Activated CD4-positive, alpha-beta memory T cell treated with anti-CD3 and anti-CD28 coated beads, Interleukin-2, amount 10 ng/mL, durations not matched to agents 7 days and 5 days (primary cell): Measurements from ENCODE around the gene ARPP21. TPM values are rescaled to one million over a fixed set of nuclear protein-coding genes. Genes with fewer than 3 reads are reported as not detected.

Experiments used
- CTCF ChIA-PET: fragments of 350-600 bp; sonication (Branson Sonifier 250); formaldehyde crosslinking; loops from one replicate; lab custom pipeline; 2021; ENCODE audit warnings: antibody characterized with exemption, inconsistent platforms; lab: Charles Lee
- POLR2A ChIA-PET: fragments of 350-600 bp; sonication (Branson Sonifier 250); formaldehyde crosslinking; loops from one replicate; lab custom pipeline; 2021; ENCODE audit warnings: antibody characterized with exemption; lab: Charles Lee
- DNase-seq: peaks from one replicate; pipeline ENCODE4 v3.0.0-alpha.2; 2020
- H3K27ac Mint-ChIP-seq: one replicate; pipeline ENCODE4 v1.8.0; 2021; ENCODE audit warnings: mild to moderate bottlenecking, mixed read lengths
- H3K27me3 Mint-ChIP-seq: one replicate; pipeline ENCODE4 v1.8.0; 2021; ENCODE audit warnings: mixed read lengths
- H3K36me3 Mint-ChIP-seq: one replicate; pipeline ENCODE4 v1.8.0; 2021; ENCODE audit warnings: low read depth, mixed read lengths
- H3K4me1 Mint-ChIP-seq: one replicate; pipeline ENCODE4 v1.8.0; 2021; ENCODE audit warnings: mixed read lengths
- H3K4me3 Mint-ChIP-seq: one replicate; pipeline ENCODE4 v1.8.0; 2021; ENCODE audit warnings: mild to moderate bottlenecking, mixed read lengths
- H3K9me3 Mint-ChIP-seq: one replicate; pipeline ENCODE4 v1.8.0; 2021; ENCODE audit warnings: mixed read lengths
- total RNA-seq, 2 experiments: library from RNA; stranded (reverse); gene quantifications; one replicate each; pipeline ENCODE4 v1.2.3, GENCODE V29; 2021

ARPP21 gene
- total RNA-seq, 2 experiments from 2014 or later, result not detected

GRCh38 chr3:35671483-35671882 lies 32.2 kb downstream of the ARPP21 start:
- H3K27me3 Mint-ChIP-seq, result no peaks in the 10 kb centered on the region
- H3K4me3 Mint-ChIP-seq, result no peak overlapping the region
- no peaks in the 10 kb centered on the region for H3K36me3 Mint-ChIP-seq
- CTCF ChIA-PET, result no interaction called here
- H3K9me3 Mint-ChIP-seq, result no peaks in the 10 kb centered on the region
- DNase-seq, result no peak
- no peak overlapping the region for H3K27ac Mint-ChIP-seq
- POLR2A ChIA-PET, result no interaction called here
- H3K4me1 Mint-ChIP-seq, result no peaks in the 10 kb centered on the region

- POLR2A ChIA-PET, result no interaction called here
- CTCF ChIA-PET, result no interaction called here
- H3K9me3 Mint-ChIP-seq, result no peaks in the 10 kb centered on the region
- H3K27ac Mint-ChIP-seq, result no peak overlapping the region
- DNase-seq, result no peak
- H3K36me3 Mint-ChIP-seq, result no peaks in the 10 kb centered on the region
- H3K4me1 Mint-ChIP-seq, result no peaks in the 10 kb centered on the region
- H3K27me3 Mint-ChIP-seq, result no peaks in the 10 kb centered on the region
- no peak overlapping the region for H3K4me3 Mint-ChIP-seq
Measured at GRCh38 chr3:35673017-35673416, 33.7 kb downstream of the ARPP21 start.

DNA sequence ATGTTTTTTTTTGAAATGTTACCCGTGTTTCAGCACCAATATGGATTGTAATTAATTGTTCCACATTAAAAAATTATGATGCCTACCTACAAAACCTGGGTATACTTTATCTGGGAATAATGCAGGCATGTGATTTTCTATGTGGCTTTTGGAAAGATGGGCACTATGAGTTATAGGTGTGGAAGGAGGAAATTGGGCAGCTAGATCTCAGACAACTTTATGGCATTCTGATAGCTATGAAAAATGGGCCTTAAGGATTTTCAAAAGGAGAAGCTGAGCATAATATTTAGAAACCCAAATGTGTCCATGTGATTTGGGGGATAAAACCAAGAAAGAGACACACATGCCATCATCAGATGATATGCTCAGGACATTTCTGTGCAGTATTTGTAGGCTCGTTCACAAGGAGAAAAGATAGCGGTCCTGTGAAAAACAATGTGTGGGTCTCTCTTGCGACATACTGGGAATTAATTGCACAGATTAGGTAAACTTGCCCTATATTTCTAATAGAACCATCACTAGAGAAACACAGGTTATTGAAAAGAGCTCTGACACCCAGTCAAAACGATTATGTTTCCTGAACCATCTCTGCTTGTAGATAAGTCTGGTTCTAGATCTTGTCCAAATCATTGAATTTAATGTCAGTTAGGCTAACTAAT lies 35.3 kb downstream of the ARPP21 start:
- Mint-ChIP-seq H3K4me1 (no peaks in the 10 kb centered on the region), H3K27me3 (no peaks in the 10 kb centered on the region), H3K9me3 (no peaks in the 10 kb centered on the region), H3K27ac (no peak overlapping the region), H3K36me3 (no peaks in the 10 kb centered on the region), H3K4me3 (no peak overlapping the region)
- ChIA-PET POLR2A (no interaction called here), CTCF (no interaction called here)
- DNase-seq, result no peak

- CTCF ChIA-PET, result no interaction called here
- no peaks in the 10 kb centered on the region for H3K4me1 Mint-ChIP-seq
- no peak for DNase-seq
Measured at GRCh38 chr3:35675206-35675605, 35.9 kb downstream of the ARPP21 start.

GRCh38 chr3:35675621-35676020 lies 36.3 kb downstream of the ARPP21 start:
- no peaks in the 10 kb centered on the region for H3K36me3 Mint-ChIP-seq
- ChIA-PET POLR2A (no interaction called here), CTCF (no interaction called here)
- no peaks in the 10 kb centered on the region for H3K4me1 Mint-ChIP-seq
- no peaks in the 10 kb centered on the region for H3K27me3 Mint-ChIP-seq
- no peak overlapping the region for H3K27ac Mint-ChIP-seq
- H3K4me3 Mint-ChIP-seq, result no peak overlapping the region
- no peak for DNase-seq
- H3K9me3 Mint-ChIP-seq, result no peaks in the 10 kb centered on the region

More at GRCh38 chr3:35675206-35675605, 35.9 kb downstream of the ARPP21 start:
- Mint-ChIP-seq H3K9me3 (no peaks in the 10 kb centered on the region), H3K27ac (no peak overlapping the region), H3K4me3 (no peak overlapping the region), H3K36me3 (no peaks in the 10 kb centered on the region), H3K27me3 (no peaks in the 10 kb centered on the region)
- POLR2A ChIA-PET, result no interaction called here

- ChIA-PET CTCF (no interaction called here), POLR2A (no interaction called here)
- Mint-ChIP-seq H3K4me1 (no peaks in the 10 kb centered on the region), H3K27me3 (no peaks in the 10 kb centered on the region), H3K4me3 (no peak overlapping the region), H3K36me3 (no peaks in the 10 kb centered on the region), H3K27ac (no peak overlapping the region), H3K9me3 (no peaks in the 10 kb centered on the region)
- DNase-seq, result no peak
Measured at GRCh38 chr3:35677797-35678196, 38.5 kb downstream of the ARPP21 start.

DNA sequence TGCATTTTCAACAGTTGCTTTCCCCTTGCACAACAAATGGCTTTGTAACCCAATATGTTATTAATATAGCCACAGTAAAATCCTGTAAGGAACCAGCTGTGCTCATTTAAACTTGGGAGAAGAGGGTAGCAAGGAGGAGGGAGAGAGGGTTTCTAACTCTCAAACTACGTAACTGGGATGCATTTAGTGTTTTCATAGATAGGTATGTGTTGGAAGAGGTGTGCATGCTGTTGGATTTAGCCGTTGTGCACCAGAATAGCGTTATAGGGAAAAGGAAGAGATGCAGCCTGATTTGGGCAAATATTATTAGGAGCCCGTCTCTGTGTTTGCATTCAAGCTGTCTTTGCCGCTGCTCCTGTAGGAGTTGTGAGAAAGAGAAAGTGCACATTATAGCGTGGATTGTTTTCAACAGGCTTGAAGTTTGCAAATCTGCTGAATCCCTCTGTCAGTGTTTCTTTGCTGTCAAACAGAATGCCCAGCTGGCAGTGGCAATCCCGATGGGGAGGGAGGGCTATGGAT lies 39.4 kb downstream of the ARPP21 start:
- Mint-ChIP-seq H3K9me3 (no peaks in the 10 kb centered on the region), H3K27me3 (no peaks in the 10 kb centered on the region), H3K36me3 (no peaks in the 10 kb centered on the region), H3K4me3 (no peak overlapping the region), H3K4me1 (no peaks in the 10 kb centered on the region), H3K27ac (no peak overlapping the region)
- ChIA-PET POLR2A (no interaction called here), CTCF (no interaction called here)
- no peak for DNase-seq

DNA sequence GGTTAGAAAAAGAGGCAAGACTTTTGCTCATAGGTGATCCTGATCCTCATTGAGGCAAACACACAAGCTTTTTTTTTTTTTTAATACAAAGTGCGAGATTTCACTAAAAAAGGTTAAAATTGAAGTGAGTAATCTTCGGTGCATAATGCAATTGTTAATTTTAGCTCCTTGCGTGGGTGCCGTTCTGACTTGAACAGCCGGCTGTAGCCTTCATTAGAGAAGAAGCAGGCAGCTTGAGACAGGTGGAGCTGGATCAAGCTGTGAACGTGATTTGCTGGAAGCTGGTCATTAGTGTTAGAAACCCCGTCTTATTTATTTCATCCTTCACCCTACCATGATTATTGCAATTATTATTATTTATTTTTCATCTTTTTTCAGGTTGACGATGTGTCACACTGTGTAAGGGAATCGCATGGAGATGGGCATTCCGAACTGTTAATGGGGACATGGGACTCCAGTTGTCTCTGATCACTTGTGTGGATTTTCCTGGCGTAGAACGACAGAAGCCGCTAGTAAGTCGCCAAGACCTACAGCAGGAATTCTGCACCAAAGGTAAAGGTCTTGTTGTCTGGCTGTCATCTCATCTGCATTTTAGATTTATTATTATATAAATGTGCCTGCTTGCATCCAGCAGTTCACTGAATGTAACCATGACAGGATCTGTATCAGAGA lies 40.2 kb downstream of the ARPP21 start:
- no peaks in the 10 kb centered on the region for H3K4me1 Mint-ChIP-seq
- ChIA-PET CTCF (no interaction called here), POLR2A (no interaction called here)
- H3K4me3 Mint-ChIP-seq, result no peak overlapping the region
- no peak overlapping the region for H3K27ac Mint-ChIP-seq
- H3K27me3 Mint-ChIP-seq, result no peaks in the 10 kb centered on the region
- no peaks in the 10 kb centered on the region for H3K36me3 Mint-ChIP-seq
- no peak for DNase-seq
- H3K9me3 Mint-ChIP-seq, result no peaks in the 10 kb centered on the region

DNA sequence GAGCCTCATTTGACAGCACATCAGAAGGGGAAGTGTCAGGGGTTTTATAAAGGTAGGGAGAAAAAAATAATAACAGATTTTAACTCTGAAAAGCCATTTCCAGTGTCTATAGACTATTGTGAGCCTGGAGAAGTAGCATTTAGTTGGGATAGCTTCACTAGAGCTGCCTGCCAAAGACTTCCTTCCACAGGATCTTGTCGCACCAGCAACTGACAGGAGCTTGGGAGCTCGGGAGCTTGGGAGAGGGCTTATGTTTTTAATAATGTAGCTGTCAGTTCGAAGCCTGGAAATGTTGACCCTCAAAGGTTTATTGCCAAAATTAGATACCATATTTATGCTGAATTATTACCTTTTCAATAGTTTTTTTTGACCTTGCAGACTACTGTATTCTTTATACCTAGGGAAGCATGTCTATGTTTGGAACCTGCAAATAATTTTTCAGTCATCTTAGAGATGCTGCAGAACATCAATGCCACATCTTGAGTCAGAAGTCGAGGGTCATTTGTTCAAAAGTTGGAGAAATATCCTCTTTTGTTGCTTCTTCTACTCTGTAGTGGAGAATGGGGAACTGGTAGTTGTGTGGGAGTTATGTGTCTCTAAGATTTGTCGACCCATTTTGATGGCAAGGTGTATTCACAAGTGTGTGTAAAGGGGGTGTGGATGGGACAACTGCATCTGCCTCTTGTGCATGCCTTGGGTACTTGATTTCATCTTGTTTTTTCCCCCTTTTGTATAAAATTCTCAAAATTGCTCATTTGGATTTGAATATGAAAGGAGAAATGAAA lies 41.7 kb downstream of the ARPP21 start:
- CTCF ChIA-PET, result no interaction called here
- no peaks in the 10 kb centered on the region for H3K4me1 Mint-ChIP-seq

GRCh38 chr3:35685153-35685552 lies 45.8 kb downstream of the ARPP21 start:
- H3K27ac Mint-ChIP-seq, result no peak overlapping the region
- H3K27me3 Mint-ChIP-seq, result no peaks in the 10 kb centered on the region
- H3K36me3 Mint-ChIP-seq, result no peaks in the 10 kb centered on the region
- H3K4me3 Mint-ChIP-seq, result no peak overlapping the region
- CTCF ChIA-PET, result no interaction called here
- POLR2A ChIA-PET, result no interaction called here
- DNase-seq, result no peak
- peaks cover 3% of the 10 kb centered on the region for H3K9me3 Mint-ChIP-seq
- no peaks in the 10 kb centered on the region for H3K4me1 Mint-ChIP-seq

More for the DNA sequence above, 41.7 kb downstream of the ARPP21 start:
- Mint-ChIP-seq H3K9me3 (no peaks in the 10 kb centered on the region), H3K27me3 (no peaks in the 10 kb centered on the region), H3K36me3 (no peaks in the 10 kb centered on the region), H3K4me3 (no peak overlapping the region), H3K27ac (no peak overlapping the region)
- DNase-seq, result no peak
- POLR2A ChIA-PET, result no interaction called here

GRCh38 chr3:35688826-35689225 lies 49.5 kb downstream of the ARPP21 start:
- no peaks in the 10 kb centered on the region for H3K27me3 Mint-ChIP-seq
- no peak for DNase-seq

GRCh38 chr3:35690271-35690670 lies 50.9 kb downstream of the ARPP21 start:
- H3K27me3 Mint-ChIP-seq, result no peaks in the 10 kb centered on the region
- POLR2A ChIA-PET, result no interaction called here
- H3K4me1 Mint-ChIP-seq, result no peaks in the 10 kb centered on the region

More at GRCh38 chr3:35688826-35689225, 49.5 kb downstream of the ARPP21 start:
- peaks cover 5% of the 10 kb centered on the region for H3K9me3 Mint-ChIP-seq
- no peak overlapping the region for H3K4me3 Mint-ChIP-seq
- ChIA-PET CTCF (interaction anchor here (0.7 kb wide), 1 partner anchor 40 kb away, joined by 3 read pairs; no protein-coding TSS in a partner anchor), POLR2A (no interaction called here)
- H3K27ac Mint-ChIP-seq, result no peak overlapping the region
- no peaks in the 10 kb centered on the region for H3K36me3 Mint-ChIP-seq
- H3K4me1 Mint-ChIP-seq, result no peaks in the 10 kb centered on the region

GRCh38 chr3:35705904-35706303 lies 66.6 kb downstream of the ARPP21 start:
- ChIA-PET POLR2A (no interaction called here), CTCF (no interaction called here)
- DNase-seq, result no peak
- Mint-ChIP-seq H3K36me3 (no peaks in the 10 kb centered on the region), H3K9me3 (peaks cover 8% of the 10 kb centered on the region), H3K27me3 (no peaks in the 10 kb centered on the region), H3K4me1 (no peaks in the 10 kb centered on the region), H3K27ac (no peak overlapping the region), H3K4me3 (no peak overlapping the region)

More at GRCh38 chr3:35690271-35690670, 50.9 kb downstream of the ARPP21 start:
- Mint-ChIP-seq H3K4me3 (no peak overlapping the region), H3K27ac (no peak overlapping the region), H3K36me3 (no peaks in the 10 kb centered on the region), H3K9me3 (peaks cover 5% of the 10 kb centered on the region)
- CTCF ChIA-PET, result no interaction called here
- no peak for DNase-seq
